Caco-2 (cell line): Measurements from ENCODE around the gene TACC2. TPM values are rescaled to one million over a fixed set of nuclear protein-coding genes. Genes with fewer than 3 reads are reported as not detected.

ENCODE experiments used
- BruUV-seq: library from RNA; stranded (reverse); fragments of 400-500 nt; replicated peaks from 2 replicates; lab custom pipeline; 2021; lab: Mats Ljungman, UMichigan
- CTCF ChIA-PET: fragments of 300-600 bp; sonication (Branson Sonifier 250); formaldehyde crosslinking; loops from one replicate; lab custom pipeline; 2022; ENCODE audit warnings: antibody characterized with exemption; lab: Charles Lee
- POLR2A ChIA-PET: fragments of 300-600 bp; sonication (Branson Sonifier 250); formaldehyde crosslinking; loops from one replicate; lab custom pipeline; 2022; ENCODE audit warnings: antibody characterized with exemption; lab: Charles Lee
- DNase-seq, 2 experiments: peaks; one replicate each; pipeline versions ENCODE4 v3.0.0 to v3.0.0-alpha.2; 2020 to 2022
- H3K27me3 ChIP-seq: replicated peaks from 2 replicates; pipeline ENCODE4 v1.6.0; 2011; ENCODE audit warnings: low read length; ENCODE audit not compliant: control insufficient read depth, insufficient read depth
- H3K36me3 ChIP-seq: 2 replicates; pipeline ENCODE4 v1.5.1; 2011; ENCODE audit warnings: low read length; ENCODE audit not compliant: control insufficient read depth, insufficient read depth
- H3K4me1 ChIP-seq: fragments of 250-450 bp; sonication (Bioruptor Pico); 2 replicates; pipeline ENCODE4 v1.5.1; 2020; ENCODE audit warnings: mild to moderate bottlenecking
- H3K4me3 ChIP-seq: 2 replicates; pipeline ENCODE4 v1.5.1; 2011; ENCODE audit warnings: low read depth, mild to moderate bottlenecking, control low read depth, low read length
- H3K9me3 ChIP-seq: fragments of 250-450 bp; sonication (Bioruptor Pico); 2 replicates; pipeline ENCODE4 v1.5.1; 2020; ENCODE audit warnings: mild to moderate bottlenecking, moderate library complexity
- H3K27ac Mint-ChIP-seq: one replicate; pipeline ENCODE4 v1.8.0; 2022; ENCODE audit warnings: mixed read lengths; ENCODE audit not compliant: unreplicated experiment
- H3K27me3 Mint-ChIP-seq: one replicate; pipeline ENCODE4 v1.8.0; 2022; ENCODE audit warnings: mixed read lengths; ENCODE audit not compliant: insufficient read depth, unreplicated experiment
- H3K36me3 Mint-ChIP-seq: one replicate; pipeline ENCODE4 v1.8.0; 2022; ENCODE audit warnings: mild to moderate bottlenecking, mixed read lengths; ENCODE audit not compliant: insufficient read depth, unreplicated experiment
- H3K4me1 Mint-ChIP-seq: one replicate; pipeline ENCODE4 v1.8.0; 2022; ENCODE audit warnings: low read depth, mixed read lengths; ENCODE audit not compliant: unreplicated experiment
- H3K4me3 Mint-ChIP-seq: one replicate; pipeline ENCODE4 v1.8.0; 2022; ENCODE audit warnings: mild to moderate bottlenecking, moderate library complexity, mixed read lengths; ENCODE audit not compliant: unreplicated experiment
- H3K9me3 Mint-ChIP-seq: one replicate; pipeline ENCODE4 v1.8.0; 2022; ENCODE audit warnings: mixed read lengths; ENCODE audit not compliant: unreplicated experiment
- intact Hi-C: fragments of 100-400 bp; cut with micrococcal nuclease; formaldehyde crosslinking; loops from one replicate; pipeline ENCODE4 v1.10.0; 2022; ENCODE audit not compliant: unreplicated experiment
- total RNA-seq: library from RNA; stranded (reverse); gene quantifications from 2 replicates; pipeline ENCODE4 v1.2.3, GENCODE V29; 2022
- TF ChIP-seq, protein P1 (sequence below), 2 experiments: fragments of 200-600 bp in 1 of 2; IDR thresholded peaks; 1 replicate in 1 of 2; 2 replicates in 1 of 2; pipeline versions ENCODE4 v1.5.1 to v1.8.0; 2011 to 2022; ENCODE audit warnings: antibody characterized with exemption in 1 of 2, control low read depth in 1 of 2, inconsistent platforms in 1 of 2, low read depth in 1 of 2, low read length in 1 of 2, mild to moderate bottlenecking in 1 of 2, moderate library complexity in 1 of 2; ENCODE audit not compliant: insufficient read depth in 1 of 2, severe bottlenecking in 1 of 2, unreplicated experiment in 1 of 2

Gene TACC2
- total RNA-seq, 1 experiment from 2014 or later: 117 TPM

GRCh38 chr10:121975295-121976086, 13.5 kb upstream of the TACC2 start:
- BruUV-seq: no TSS peak
- peaks cover 9% of the 10 kb centered on the region for H3K4me1 Mint-ChIP-seq
- no peaks in the 10 kb centered on the region for H3K27me3 Mint-ChIP-seq
- H3K36me3 Mint-ChIP-seq: peaks cover 38% of the 10 kb centered on the region
- H3K27ac Mint-ChIP-seq: no peak overlapping the region
- peaks cover 11% of the 10 kb centered on the region for H3K9me3 Mint-ChIP-seq
- peak overlapping the region; percentile 95 for H3K4me3 ChIP-seq
- TF ChIP-seq, protein P1, sequence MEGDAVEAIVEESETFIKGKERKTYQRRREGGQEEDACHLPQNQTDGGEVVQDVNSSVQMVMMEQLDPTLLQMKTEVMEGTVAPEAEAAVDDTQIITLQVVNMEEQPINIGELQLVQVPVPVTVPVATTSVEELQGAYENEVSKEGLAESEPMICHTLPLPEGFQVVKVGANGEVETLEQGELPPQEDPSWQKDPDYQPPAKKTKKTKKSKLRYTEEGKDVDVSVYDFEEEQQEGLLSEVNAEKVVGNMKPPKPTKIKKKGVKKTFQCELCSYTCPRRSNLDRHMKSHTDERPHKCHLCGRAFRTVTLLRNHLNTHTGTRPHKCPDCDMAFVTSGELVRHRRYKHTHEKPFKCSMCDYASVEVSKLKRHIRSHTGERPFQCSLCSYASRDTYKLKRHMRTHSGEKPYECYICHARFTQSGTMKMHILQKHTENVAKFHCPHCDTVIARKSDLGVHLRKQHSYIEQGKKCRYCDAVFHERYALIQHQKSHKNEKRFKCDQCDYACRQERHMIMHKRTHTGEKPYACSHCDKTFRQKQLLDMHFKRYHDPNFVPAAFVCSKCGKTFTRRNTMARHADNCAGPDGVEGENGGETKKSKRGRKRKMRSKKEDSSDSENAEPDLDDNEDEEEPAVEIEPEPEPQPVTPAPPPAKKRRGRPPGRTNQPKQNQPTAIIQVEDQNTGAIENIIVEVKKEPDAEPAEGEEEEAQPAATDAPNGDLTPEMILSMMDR (IDR thresholded peaks at IDR 0.05; ENCODE audit: insufficient read depth in 1 of 2, low read depth in 1 of 2, low read length in 1 of 2, severe bottlenecking in 1 of 2, unreplicated experiment in 1 of 2): no peak
- H3K27me3 ChIP-seq: no peaks in the 10 kb centered on the region
- H3K9me3 ChIP-seq: peaks cover 9% of the 10 kb centered on the region
- CTCF ChIA-PET: interaction anchor here (0.9 kb wide), 1 partner anchor 48 kb away, joined by 3 read pairs; the partner anchor contains the start of gene ATE1
- intact Hi-C loops: loop anchor here (2.0 kb wide), 3 partner anchors 43 to 137 kb away; no protein-coding TSS in a partner anchor
- peak overlapping the region; percentile 72 for H3K4me3 Mint-ChIP-seq
- H3K4me1 ChIP-seq: peaks cover 6% of the 10 kb centered on the region
- DNase-seq: no peak
- POLR2A ChIA-PET: no interaction called here
- H3K36me3 ChIP-seq: peaks cover 3% of the 10 kb centered on the region; the same call in 1 of the 2 replicates

GRCh38 chr10:121976607-121977006, 12.4 kb upstream of the TACC2 start:
- Histone ChIP-seq H3K27me3 (no peaks in the 10 kb centered on the region), H3K36me3 (peaks cover 2% of the 10 kb centered on the region; the same call in 1 of the 2 replicates), H3K4me3 (no peak overlapping the region), H3K4me1 (peaks cover 6% of the 10 kb centered on the region), H3K9me3 (peaks cover 9% of the 10 kb centered on the region)
- TF ChIP-seq, protein P1 (IDR thresholded peaks at IDR 0.05; ENCODE audit: insufficient read depth in 1 of 2, low read depth in 1 of 2, low read length in 1 of 2, severe bottlenecking in 1 of 2, unreplicated experiment in 1 of 2): no peak
- Mint-ChIP-seq H3K27me3 (no peaks in the 10 kb centered on the region), H3K4me1 (peaks cover 9% of the 10 kb centered on the region), H3K36me3 (peaks cover 27% of the 10 kb centered on the region), H3K27ac (no peak overlapping the region), H3K4me3 (no peak overlapping the region), H3K9me3 (peaks cover 13% of the 10 kb centered on the region)
- BruUV-seq: no TSS peak
- intact Hi-C loops: no loop called here
- POLR2A ChIA-PET: no interaction called here
- DNase-seq: no peak
- CTCF ChIA-PET: no interaction called here

DNA sequence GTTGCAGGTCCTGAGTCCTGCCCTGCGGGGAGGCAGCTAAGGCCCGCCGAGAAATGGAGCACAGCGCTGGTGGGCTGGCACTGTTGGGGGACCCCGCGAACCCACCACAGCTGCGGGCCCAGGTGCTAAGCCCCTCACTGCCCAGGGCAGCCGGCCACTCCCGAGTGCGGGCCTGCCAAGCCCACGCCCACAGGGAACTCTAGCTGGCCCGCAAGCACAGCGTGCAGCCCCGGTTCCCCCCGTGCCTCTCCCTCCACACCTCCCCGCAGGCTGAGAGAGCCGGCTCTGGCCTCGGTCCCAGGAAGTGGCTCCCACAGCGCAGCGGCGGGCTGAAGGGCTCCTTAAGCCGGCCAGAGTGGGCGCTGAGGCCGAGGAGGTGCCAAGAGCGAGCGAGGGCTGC, 10.5 kb upstream of the TACC2 start:
- no peak for DNase-seq
- Mint-ChIP-seq H3K9me3 (peaks cover 22% of the 10 kb centered on the region), H3K4me3 (no peak overlapping the region), H3K36me3 (peaks cover 9% of the 10 kb centered on the region), H3K4me1 (no peaks in the 10 kb centered on the region), H3K27ac (no peak overlapping the region), H3K27me3 (no peaks in the 10 kb centered on the region)
- H3K4me3 ChIP-seq: no peak overlapping the region
- no peaks in the 10 kb centered on the region for H3K27me3 ChIP-seq
- no TSS peak for BruUV-seq
- ChIA-PET CTCF (no interaction called here), POLR2A (no interaction called here)
- H3K4me1 ChIP-seq: peaks cover 2% of the 10 kb centered on the region
- peaks cover 9% of the 10 kb centered on the region for H3K9me3 ChIP-seq
- TF ChIP-seq, protein P1 (IDR thresholded peaks at IDR 0.05; ENCODE audit: insufficient read depth in 1 of 2, low read depth in 1 of 2, low read length in 1 of 2, severe bottlenecking in 1 of 2, unreplicated experiment in 1 of 2): no peak
- no peaks in the 10 kb centered on the region for H3K36me3 ChIP-seq
- intact Hi-C loops: no loop called here
